HG02610 (cell line): ENCODE results near the gene CHRDL2.
"Not testable (repeated sequence)": the region's sequence is repeated elsewhere in the genome, so short reads cannot be mapped to it uniquely, and the experiment has no call there.

Source experiments
- ATAC-seq: cut with Tn5 transposase; IDR thresholded peaks from one replicate; pipeline ENCODE4 v1.9.1; 2021; ENCODE audit warnings: mild to moderate bottlenecking, moderate library complexity; ENCODE audit not compliant: unreplicated experiment

CHRDL2 gene

DNA sequence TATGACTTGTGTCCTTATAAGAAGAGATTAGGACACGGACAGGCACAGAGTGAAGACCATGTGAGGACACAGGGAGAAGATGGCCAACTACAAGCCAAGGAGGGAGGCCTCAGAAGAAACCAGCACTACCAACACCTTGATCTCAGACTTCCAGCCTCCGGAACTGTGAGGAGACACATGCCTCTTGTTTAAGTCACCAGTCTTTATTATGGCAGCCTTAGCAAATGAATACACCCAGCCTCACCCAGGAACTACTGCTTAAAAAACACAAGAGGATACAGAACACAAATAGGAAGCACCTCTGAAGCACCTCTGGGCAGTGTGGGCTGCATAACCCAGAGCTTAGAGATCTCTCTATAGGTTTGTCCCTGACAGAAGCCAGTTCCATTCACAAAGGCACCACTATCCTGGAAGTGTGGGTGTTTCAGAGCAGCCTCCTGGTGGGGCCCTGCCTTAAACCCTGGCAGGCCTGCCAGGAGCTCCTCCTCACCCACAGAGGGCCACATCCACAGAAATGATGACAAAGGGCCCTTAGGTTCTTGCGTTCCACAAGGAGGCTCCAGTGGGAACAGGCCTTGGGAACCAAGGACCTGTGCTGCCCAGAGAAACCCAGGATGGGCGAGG is 58.8 kb downstream of the CHRDL2 start:
- ATAC-seq: no peak

GRCh38 chr11:74671520-74672196 is 59.6 kb downstream of the CHRDL2 start:
- no peak for ATAC-seq

DNA sequence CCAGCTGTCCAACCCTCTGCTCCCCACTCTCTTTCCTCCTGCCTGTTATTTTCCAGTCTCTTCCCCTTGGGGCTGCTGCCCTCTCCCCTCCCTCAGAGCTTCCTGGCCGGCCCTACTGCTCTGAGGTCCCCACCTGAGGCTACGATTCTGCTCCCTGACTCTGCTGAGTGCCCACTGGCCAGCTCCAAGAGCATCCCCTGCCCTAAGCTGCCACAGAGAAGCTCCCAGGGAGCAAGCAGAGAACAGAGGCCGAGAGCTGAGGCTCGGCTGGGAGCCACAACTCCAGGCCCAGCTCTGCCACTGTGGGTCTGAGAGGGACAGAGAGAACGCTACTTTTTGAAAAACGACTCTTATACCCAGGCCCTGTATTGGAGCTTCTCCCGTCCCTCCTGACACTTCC is 61.1 kb downstream of the CHRDL2 start:
- ATAC-seq: no peak

DNA sequence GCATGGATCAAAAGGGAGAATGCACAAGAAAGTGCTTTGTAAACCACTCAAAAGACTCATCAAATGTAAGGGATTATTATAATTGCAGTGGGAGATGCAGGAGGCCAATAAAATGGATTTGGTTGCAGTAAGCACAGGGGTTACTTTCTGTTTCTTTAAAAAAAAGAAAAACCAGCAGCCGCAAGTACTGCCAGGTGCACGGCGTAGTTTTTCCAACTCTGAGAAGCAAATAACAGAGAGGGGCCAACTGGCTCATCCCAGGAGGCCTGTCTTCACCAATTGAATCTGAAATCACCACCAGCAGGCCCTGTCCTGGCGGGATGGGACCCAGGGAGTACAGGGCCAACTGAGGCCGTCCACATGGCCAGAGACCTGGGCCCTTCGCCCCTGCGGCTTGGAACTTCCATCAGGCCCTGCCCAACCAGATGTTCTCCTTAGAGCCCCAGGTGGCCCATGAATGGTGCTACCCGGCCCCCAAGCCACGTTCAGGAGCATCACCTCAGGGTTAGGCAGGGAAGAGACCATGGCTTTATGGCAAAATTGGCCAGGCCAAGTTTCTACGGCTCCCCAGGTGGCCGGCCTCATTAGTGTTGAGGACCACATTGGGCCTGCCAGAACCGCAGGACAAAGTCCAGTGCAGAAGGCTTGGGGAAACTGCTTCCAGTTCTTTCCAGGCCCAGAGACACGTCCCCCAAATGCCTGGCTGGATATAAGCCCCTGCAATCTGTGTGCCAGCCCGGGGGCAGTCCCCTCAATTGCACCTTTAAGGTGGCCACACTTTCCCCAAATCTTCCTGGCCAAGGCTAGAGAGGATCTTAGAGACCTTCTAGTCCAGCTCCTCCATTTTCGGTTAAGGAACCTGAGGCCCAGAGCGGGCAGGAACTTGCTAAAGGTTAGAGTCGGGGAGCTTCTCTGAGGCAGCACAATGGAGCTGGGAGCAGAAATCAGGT is 61.7 kb downstream of the CHRDL2 start:
- ATAC-seq: no peak

DNA sequence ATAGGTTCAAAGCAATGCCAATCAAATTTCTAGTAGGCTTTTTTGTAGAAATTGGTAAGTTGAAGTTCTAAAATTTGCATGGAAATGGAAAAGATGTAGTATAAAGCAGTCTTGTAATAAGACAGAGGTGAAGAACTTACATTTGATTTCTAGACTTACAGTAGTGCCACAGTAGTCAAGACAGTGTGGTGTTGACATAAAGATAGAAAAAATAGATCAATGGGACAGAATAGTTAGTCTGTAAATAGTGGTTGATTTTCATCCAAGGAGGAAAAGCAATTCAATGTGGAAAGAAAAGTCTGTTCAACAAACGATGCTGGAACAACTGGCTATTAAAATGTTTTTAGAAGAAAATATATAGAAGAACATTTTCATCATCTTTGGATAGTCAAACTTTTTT is 67.9 kb downstream of the CHRDL2 start:
- ATAC-seq: no peak

- no peak for ATAC-seq
These were observed 68.6 kb downstream of the CHRDL2 start for GRCh38 chr11:74662487-74663103.

GRCh38 chr11:74659124-74659523 is 72.1 kb downstream of the CHRDL2 start:
- not testable (repeated sequence) for ATAC-seq

DNA sequence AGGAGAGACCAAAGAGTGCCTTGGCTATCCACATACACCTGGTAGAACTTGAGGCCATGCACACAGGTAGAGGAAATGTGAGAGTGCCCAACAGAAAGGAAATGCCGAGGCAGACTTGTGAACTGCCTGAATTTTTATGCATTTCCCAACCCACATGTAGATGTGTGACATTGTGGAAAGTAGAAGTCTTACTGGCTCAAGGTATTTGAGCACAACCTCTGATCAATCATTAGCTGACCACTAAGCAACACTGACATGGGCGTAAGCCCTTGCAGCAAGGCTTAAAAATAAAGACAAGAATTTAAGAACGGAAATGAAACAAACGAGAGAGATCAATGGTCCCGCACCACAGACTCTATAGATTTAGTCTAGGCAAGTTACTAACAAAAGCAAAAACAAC is 76.2 kb downstream of the CHRDL2 start:
- no peak for ATAC-seq

DNA sequence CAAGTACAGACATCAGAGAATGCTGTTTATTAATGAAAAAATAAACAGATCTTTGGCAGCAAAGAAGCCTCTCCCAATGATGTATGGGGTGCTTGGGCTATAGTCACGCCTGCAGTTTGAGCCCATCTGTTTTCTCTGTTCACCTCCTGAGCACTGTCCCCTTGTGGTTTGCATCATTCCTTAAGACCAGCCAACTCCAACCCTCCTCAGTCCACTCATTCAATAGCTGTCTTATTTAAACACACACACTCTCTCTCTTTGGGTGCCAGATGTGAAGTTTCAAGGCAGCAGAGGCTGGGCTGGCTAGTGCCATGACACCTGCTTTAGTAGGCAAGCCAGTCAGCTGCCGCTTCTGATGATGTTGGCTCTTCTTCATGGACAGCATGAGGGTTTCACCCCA is 80.7 kb downstream of the CHRDL2 start:
- no peak for ATAC-seq

GRCh38 chr11:74648894-74649293 is 82.3 kb downstream of the CHRDL2 start:
- ATAC-seq: no peak

GRCh38 chr11:74647831-74648230 is 83.4 kb downstream of the CHRDL2 start:
- no peak for ATAC-seq

- no peak for ATAC-seq
These were observed 83.8 kb downstream of the CHRDL2 start for GRCh38 chr11:74647404-74647803.

DNA sequence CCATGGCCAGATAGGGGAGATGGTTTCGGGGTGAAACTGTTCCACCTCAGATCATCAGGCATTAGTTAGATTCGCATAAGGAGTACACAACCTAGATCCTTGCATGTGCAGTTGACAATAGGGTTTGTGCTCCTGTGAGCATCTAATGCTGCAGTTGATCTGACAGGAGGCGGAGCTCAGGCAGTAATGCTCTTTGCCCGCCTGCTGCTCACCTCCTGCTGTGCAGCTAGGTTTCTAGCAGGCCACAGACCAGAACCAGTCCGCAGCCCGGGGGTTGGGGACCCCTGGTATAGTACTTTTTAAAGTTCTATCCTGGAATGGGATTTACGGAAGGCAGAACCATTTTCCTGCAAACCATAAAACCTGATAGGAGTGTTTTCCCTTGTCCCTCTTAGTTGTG is 84.3 kb downstream of the CHRDL2 start:
- no peak for ATAC-seq
